ENCODE results near the gene AFAP1.

DNA sequence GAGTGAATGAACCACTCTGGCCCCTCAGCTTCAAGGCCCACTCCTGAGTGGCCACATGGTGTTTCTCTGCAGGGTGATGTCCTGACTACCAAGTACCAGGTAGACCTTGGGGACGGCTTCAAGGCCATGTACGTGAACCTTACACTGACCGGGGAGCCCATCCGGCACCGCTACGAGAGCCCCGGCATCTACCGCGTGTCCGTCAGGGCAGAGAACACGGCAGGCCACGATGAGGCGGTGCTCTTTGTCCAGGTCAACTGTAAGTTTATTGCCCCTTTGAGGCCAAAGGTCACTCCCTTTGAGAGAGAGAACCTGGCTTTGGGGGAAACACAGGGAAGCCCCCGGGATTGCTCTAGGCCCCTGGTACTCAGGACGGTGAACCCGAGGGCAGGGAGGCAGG lies 216.0 kb downstream of the AFAP1 start:
- TF ChIP-seq, protein P1, sequence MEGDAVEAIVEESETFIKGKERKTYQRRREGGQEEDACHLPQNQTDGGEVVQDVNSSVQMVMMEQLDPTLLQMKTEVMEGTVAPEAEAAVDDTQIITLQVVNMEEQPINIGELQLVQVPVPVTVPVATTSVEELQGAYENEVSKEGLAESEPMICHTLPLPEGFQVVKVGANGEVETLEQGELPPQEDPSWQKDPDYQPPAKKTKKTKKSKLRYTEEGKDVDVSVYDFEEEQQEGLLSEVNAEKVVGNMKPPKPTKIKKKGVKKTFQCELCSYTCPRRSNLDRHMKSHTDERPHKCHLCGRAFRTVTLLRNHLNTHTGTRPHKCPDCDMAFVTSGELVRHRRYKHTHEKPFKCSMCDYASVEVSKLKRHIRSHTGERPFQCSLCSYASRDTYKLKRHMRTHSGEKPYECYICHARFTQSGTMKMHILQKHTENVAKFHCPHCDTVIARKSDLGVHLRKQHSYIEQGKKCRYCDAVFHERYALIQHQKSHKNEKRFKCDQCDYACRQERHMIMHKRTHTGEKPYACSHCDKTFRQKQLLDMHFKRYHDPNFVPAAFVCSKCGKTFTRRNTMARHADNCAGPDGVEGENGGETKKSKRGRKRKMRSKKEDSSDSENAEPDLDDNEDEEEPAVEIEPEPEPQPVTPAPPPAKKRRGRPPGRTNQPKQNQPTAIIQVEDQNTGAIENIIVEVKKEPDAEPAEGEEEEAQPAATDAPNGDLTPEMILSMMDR (IDR thresholded peaks at IDR 0.05; ENCODE audit: extremely low read depth in 1 of 2, insufficient read depth in 1 of 2, low read depth in 1 of 2, low read length in 2 of 2), result no peak
- TF ChIP-seq POLR2AphosphoS5 (IDR thresholded peaks at IDR 0.05; ENCODE audit: insufficient read depth, low read depth, low read length) (no peak), POLR2A (IDR thresholded peaks at IDR 0.05; ENCODE audit: low read depth, low read length) (no peak)
- TF ChIP-seq, protein P2, sequence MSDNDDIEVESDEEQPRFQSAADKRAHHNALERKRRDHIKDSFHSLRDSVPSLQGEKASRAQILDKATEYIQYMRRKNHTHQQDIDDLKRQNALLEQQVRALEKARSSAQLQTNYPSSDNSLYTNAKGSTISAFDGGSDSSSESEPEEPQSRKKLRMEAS (IDR thresholded peaks at IDR 0.05; ENCODE audit: insufficient read depth, insufficient read length), result no peak
